GM19397 (cell line): ENCODE results near the gene CDIP1.

ENCODE experiments used
- ATAC-seq: cut with Tn5 transposase; IDR thresholded peaks from one replicate; pipeline ENCODE4 v1.9.1; 2021; ENCODE audit warnings: mild to moderate bottlenecking, moderate library complexity; ENCODE audit not compliant: unreplicated experiment

CDIP1 gene

DNA sequence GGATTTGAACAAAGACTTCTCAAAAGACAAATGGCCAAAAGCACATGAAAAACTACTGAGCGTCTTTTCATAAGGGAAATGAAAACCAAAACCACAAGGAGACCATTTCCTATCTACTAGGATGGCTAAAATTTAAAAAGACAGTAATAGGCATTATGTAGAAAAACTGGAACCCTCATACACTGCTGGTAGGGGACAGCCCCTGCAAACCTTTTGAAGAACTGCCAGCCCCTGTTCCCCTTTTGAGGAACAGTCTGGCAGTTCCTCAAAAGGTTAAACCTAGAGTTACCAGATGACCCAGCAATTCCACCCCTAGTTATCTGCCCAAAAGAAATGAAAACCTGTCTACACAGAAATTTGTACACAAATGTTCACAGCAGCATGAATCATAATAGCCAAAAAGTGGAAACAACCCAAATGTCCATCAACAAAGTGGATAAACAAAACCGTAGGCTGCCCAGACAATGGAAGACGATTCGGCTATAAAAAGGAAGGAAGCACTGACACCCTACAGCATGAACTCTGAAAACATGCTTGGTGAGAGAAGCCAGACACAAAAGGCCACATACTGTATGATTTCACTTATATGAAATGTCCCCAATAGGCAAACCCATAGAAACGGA, 22.9 kb downstream of the CDIP1 start:
- no peak for ATAC-seq

DNA sequence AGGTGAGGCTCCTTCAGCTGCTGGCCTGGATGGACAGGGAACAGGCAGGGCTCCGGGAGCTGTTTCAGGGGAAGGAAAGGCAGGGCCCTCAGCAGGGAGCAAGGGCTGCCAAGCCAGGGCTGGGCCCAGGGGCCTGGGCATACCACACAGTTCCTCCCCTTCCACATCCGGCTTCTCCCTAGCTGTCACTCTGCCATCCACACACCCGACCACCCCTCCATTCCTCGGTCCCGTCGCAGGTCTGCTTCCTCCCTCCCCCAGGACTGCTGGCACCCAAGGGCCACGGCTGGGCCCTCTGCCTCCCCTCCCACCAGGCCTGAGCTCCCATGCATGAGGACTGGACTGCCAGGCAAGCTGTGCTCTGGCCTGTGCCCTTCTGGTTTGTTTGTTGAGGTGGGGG, 24.0 kb downstream of the CDIP1 start:
- ATAC-seq, result no peak

DNA sequence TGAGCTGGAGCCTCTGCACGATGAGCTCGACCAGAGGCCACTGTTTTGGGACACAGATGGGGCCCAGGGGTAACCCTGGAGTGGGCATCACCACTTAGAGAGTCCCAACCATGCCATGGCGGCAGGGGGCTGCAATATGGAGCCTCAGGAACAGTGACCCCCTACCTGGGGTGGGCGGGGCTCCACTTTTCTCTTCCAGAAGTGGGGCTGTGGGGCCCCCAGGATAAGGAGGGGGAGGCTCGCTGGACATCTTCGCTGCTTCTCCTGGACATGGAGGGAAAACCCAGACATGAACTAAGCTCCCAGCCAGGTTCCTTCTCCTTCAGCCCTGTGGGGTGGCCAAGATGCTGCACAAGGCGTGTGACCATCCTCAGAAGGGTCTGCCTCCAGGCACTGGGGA, 24.7 kb downstream of the CDIP1 start:
- ATAC-seq, result no peak

DNA sequence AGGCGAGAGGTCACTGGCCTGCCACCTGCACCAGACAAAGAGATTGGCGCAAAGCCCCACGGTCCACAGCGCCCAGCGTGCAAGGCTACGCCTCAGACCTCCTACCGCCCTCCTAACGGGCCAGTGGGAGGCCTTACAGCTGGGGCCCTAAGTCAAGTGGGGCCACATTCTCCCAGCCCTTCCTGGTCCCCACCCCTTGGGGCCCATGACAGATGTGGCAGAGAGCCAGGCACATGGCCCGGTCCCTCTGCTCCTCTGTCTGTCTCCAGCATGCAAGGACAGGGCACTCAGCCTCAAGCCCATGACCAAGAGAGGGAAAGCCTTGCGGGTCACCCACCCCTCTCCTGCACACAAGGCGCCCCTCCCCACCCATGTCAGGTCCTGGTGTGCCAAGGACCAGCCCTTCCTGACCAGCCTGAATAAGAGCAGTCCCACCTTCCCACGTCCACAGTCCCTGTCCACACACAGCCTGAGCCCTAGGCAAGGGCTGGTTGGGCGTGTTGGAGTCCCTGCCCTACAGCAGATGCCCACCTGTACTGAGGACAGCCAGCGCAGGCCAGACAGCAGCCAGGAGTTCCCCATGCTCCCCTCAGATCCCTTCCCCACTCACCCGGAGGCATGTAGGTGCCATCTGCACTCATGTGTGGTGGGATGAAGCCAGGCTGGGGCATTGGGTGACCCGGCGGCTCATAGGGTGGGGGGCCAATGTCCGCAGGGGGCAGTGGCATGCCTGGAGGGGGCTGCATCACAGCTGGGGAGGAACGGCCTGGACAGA, 25.3 kb downstream of the CDIP1 start:
- no peak for ATAC-seq

DNA sequence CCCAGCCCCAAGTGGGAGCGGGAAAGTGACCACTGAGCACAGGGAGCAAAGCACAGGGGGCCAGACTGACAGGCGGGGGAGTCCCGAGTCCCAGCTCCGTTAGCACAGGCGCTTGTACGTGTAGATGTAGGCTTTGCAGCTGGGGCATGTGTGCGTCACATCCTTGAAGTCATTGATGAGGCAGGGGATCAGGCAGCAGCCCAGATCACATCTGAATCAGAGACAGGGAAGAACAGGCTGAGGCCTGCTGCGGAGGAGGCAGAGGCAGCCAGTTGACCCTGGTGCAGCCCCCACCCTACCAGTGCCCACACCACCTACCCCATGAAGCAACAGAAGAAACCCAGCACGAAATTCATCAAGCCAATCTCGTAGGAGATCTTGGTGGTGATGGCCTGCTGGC, 26.1 kb downstream of the CDIP1 start:
- no peak for ATAC-seq

DNA sequence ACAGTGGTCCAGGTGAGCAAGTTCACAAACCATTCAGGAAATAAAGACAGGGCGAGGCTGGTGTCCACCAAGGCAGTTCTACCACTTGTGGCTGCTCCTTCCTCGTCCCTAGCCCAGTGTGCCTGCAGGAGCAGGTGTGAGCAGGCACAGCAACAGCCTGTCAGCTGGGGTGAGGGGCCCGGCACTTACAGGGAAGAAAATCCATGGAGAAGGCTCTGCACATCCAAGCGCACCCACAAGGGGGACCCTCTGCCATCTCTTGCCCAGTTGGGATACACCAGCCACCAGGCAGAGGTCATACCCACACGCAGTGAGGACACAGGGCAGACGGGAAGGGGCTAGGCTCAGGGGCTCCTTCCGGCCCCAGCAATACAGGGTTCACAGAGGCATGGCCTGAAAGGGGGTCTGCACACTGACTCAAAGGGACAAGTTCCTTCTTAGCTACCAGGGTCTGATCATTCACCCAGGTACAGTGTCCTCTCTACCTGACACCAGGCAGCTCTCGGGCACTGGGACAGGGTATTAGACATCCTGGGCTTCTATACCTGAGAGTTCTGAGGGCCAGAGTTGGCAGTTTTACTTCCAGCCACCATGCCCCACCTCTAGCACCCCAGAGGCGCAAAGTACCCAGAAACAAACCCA, 27.0 kb downstream of the CDIP1 start:
- ATAC-seq, result no peak

DNA sequence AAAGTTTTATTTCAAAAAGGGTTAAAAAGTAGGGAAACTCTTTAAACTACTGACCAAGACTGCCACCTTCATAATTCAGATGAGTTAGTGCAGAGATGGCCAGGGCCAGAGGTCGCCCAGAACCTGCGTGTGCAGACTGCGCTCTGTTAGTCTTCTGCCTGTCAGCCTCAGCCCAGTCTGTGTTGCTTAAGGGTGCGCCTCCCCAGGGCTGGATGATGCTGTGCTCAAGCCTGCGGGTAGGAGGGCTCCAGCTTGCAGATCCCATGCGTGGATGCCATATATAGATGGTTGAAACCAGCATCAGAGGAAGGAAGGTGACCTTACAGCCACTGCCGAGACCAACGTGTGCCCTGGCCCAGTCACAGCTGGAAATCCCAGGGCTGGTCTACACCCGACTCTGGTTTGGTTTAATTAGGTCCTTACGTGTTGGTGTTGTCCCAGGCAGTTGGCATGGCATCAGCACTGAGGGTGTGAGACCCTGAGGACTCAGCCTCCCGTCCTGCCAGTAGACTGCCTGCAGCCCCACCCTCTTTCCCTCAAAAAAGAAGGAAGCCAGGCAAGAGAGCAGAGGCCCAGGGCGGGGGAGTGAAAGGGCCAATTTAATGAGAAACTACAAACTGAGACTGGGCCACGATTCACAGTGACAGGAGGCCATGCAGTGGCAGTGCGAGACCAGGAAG, 27.7 kb downstream of the CDIP1 start:
- no peak for ATAC-seq

DNA sequence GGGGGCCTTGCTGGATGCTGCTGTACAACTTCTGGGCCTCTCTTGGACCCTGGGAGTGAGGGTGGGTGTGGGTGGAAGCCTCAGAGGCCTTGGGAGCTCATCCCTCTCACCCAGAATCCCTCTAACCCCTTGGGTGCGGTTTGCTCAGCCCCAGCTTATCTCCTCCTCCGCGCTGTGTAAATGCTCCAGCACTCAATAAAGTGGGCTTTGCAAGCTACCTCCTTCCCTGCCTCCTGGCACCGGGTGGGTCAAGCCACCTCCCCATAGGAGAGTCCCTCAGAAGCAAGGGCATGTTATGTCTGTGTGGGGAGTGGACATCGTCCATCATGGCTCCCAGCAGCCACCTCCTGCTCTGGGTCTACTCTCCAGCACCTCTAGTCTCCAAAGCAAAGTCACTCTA, 28.4 kb downstream of the CDIP1 start:
- no peak for ATAC-seq

DNA sequence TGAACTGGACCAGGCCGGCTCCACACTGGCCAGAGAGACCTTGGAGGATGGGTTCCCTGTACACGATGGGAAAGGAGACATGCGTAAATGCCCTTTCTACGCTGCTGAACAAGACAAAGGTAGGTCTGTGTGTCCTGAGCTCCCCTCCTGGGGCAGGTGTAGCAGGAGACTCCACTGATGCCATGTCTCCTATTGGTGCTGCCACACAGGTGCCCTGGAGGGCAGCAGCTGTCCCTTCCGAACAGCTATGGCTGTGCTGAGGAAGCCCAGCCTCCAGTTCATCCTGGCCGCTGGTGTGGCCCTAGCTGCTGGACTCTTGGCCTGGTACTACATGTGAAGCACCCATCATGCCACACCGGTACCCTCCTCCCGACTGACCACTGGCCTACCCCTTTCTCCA, 29.2 kb downstream of the CDIP1 start:
- ATAC-seq, result no peak

DNA sequence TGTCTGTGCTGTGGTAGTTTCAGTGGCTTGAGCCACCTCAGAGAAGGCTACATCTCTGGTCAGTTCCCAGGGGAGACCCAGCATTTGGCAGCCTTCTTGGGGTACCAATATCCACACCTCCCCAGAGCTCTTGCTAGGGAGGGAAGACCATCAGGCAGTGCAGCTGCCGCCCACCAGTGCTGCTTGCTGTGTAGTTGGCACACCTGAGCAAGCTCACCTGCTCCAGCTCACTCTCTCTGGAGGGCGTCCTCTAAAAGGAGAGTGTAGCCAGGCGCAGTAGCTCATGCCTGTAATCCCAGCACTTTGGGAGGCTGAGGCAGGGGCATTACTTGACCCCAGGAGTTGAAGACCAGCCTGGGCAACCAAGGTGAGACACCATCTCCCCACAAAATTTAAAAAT, 29.8 kb downstream of the CDIP1 start:
- ATAC-seq, result no peak

DNA sequence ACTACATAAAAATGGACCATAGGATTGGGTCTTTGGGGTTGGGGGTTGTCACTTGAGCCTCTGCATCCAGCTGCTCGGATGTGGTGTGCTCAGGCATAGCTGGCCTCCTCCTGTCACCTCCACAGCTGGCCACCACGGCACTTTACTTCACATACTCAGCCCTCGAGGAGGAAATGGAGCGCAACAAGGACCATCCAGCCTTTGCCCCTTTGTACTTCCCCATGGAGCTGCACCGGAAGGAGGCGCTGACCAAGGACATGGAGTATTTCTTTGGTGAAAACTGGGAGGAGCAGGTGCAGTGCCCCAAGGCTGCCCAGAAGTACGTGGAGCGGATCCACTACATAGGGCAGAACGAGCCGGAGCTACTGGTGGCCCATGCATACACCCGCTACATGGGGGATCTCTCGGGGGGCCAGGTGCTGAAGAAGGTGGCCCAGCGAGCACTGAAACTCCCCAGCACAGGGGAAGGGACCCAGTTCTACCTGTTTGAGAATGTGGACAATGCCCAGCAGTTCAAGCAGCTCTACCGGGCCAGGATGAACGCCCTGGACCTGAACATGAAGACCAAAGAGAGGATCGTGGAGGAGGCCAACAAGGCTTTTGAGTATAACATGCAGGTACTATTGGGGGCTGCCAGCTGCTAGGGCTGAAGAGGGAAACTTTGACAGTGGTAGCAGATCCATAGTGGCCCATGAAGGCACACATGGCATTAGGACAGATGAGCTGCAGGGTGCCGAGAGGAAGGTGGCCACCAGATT, 30.8 kb downstream of the CDIP1 start:
- no peak for ATAC-seq

DNA sequence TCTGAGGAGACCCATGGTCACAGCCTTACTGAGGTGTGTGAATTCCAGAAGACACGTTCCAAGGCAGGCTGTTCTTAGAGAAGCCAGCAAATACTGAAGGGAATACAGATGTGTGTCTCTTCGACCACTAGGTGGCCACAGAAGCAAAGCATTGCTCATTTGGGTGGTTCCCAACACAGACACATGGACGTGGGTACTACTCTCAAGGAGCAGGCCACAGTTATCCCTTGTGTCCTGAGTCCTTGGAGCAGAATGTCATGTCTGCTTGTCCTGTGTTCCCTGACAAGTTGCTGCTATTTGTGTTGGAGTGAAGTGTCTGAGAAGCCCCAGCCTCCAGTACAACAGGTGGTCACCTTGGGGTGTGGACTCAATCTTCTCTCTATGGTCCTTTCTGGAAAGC, 32.1 kb downstream of the CDIP1 start:
- ATAC-seq, result no peak

DNA sequence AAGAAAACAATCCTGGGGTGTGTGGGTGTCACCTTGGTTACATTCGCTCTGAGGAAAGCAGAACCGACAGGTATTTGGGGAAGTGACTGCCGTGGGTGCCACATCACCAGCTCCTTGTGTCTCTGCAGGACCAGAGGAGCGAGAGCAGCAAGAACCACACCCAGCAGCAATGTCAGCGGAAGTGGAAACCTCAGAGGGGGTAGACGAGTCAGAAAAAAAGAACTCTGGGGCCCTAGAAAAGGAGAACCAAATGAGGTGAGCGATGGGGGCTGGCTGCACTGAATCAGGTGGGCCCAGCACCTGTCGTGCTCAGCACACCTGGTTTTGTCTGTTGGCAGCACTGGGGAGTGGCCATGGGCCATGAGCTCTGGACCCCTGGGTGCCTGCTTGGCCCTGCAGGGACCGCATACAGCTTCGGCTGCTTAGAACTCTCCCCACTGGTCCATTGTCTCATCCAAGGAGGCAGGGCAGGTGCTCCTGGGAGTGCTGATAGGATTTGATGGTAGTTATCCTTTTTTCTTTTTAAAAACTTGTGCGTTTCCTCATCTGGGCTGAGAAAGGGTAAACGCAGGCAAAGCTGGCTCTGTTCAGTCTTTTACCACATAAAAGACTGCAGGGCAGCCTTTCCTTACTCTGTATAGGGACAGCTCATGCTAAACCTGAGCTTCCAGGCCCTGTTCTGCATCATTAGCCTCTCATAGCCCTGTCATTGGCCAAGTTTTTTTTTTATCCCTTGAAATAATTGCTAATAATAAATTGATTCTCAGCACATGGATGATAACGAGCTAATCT, 33.0 kb downstream of the CDIP1 start:
- peak; percentile 70 for ATAC-seq

DNA sequence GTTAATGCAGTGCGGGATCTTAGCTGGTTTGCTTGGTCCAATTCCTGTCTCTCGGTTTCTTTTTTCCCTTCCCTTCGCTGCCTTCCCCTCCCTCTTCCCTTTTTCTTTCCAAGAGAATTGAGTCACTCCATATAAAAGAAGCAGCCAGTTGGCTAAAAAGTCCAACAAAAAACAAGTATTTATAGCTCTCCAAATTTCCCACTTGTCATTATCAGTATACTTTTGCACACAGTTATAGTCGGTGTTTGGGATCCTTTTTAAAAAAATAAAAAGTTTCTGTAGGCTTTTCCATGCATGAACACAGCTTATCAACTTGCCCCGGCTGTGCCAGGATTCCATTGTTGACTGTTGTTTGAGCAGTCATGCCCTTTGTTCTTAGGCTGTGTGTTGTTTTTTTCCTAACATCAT, 37.5 kb downstream of the CDIP1 start:
- ATAC-seq, result no peak

DNA sequence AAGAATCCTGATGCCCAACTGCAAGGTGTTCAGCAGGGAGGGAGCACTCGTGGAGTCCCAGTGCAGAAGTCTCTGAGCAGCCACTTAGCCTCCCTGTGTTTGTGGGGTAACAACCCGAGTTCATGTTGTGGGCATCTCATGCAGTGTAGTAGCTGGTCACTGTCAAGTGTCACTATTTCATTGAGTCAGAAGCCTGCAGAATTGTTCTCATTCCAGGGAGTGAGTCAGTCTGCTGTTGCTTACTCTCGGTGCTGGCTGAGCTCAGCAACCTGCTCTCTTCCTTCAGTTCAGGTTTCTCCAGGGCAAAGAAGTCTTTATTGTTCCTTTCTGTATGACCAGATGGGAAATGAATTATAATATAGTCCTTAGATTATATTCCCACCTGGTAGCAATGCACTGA, 38.3 kb downstream of the CDIP1 start:
- ATAC-seq, result no peak

DNA sequence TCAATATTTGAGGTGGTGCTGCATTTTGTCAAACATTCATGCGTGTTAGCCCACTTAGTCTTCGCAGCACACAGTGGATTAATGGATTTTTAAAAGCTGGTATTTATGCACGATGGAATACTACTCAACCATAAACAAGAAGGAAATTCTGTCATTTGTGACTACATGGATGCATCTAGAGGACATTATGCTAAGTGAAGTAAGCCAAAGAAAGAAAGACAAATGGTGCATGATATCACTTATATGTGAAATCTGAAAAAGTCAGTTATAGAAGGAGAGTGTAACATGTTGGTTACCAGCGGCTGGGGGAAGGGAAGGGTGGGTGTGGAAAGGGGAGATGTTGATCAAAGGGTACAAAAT, 39.4 kb downstream of the CDIP1 start:
- no peak for ATAC-seq

DNA sequence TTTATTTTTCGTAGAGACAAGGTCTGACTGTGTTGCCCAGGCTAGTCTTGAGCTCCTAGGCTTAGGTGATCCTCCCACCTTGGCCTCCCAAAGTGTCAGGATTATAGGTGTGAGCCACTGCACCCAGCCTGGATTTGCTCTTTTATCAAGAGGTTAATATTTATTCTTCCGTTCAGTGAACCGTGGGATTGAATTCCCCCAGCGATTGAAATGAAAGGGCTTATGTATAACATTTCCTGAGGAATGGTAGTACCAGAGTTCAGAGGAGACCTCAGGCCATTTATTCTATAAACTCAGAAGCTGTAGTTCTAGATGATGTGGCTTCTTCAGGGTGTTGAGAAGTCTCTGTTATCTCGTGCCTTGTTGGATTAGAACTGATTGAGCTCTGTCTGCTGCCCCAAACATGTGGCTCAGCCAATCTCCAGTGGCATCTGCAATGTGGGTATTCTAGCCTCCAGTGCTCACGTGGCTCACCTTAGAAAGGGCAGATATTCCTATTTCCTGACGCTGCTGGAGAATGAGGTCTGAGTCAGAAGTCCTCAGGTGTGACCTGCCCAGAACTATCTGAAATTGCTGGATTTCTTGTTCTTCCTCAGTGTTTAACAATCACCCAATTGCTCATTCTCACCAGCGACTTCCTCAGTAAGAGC, 39.9 kb downstream of the CDIP1 start:
- ATAC-seq, result no peak

DNA sequence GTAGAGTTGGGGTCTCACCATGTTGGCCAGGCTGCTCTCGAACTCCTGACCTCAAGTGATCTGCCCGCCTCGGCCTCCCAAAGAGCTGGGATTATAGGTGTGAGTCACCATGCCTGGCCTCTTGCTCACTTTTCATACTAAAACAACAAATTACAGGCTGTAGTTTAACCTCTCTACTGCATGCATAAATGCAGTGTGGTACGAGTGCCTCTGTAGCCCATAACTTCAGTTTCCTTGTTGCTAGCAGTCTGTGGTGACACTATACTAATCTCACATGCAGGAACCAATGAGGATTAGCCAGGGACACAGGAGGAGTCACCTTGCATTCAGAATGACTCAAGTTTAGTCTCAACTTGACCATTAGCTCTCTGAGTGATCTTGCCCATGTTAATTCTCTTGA, 42.3 kb downstream of the CDIP1 start:
- no peak for ATAC-seq

DNA sequence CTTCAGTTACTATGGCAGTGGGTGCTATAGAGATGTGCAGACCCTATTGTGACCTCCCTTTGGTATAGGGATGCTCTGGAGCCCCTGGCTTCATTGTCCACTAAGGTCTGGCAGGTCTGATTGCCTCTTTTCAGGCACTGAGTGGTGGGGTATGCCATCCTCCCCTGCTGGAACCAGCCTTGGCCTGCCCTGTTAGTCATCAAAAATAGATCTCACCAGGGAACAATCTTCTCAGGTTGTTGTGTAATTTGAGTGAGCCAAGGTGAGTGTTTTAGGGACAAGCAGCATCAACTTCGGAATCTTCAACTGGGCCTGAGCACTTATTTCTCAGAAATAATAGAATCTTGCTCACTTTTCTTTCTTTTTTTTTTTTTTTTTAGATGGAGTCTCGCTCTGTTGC, 42.8 kb downstream of the CDIP1 start:
- no peak for ATAC-seq
